Panc1 (cell line): ENCODE data around the gene DCC.

ENCODE experiments used
- CTCF ChIP-seq: fragments of 450-650 bp; IDR thresholded peaks from 2 replicates; pipeline ENCODE4 v1.5.1; 2017; ENCODE audit warnings: mild to moderate bottlenecking
- POLR2AphosphoS5 ChIP-seq: IDR thresholded peaks from 2 replicates; pipeline ENCODE4 v1.6.1; 2012; ENCODE audit warnings: mild to moderate bottlenecking, low read depth, low read length, moderate library complexity
- SIN3A ChIP-seq: IDR thresholded peaks from 2 replicates; pipeline ENCODE4 v1.6.1; 2012; ENCODE audit warnings: low read depth, mild to moderate bottlenecking, low read length, moderate library complexity, borderline replicate concordance; ENCODE audit not compliant: insufficient read depth
- TF ChIP-seq, protein P1 (sequence below), 2 experiments: IDR thresholded peaks; 2 replicates each; pipeline ENCODE4 v1.6.1; 2011 to 2012; ENCODE audit warnings: low read depth in 2 of 2, control low read depth in 1 of 2, low read length in 1 of 2, mild to moderate bottlenecking in 1 of 2, moderate library complexity in 1 of 2; ENCODE audit not compliant: insufficient read depth in 1 of 2

GRCh38 chr18:52451256-52451655 lies 111.3 kb downstream of the DCC start:
- TF ChIP-seq POLR2AphosphoS5 (no peak), CTCF (no peak), SIN3A (no peak)
- TF ChIP-seq, protein P1, sequence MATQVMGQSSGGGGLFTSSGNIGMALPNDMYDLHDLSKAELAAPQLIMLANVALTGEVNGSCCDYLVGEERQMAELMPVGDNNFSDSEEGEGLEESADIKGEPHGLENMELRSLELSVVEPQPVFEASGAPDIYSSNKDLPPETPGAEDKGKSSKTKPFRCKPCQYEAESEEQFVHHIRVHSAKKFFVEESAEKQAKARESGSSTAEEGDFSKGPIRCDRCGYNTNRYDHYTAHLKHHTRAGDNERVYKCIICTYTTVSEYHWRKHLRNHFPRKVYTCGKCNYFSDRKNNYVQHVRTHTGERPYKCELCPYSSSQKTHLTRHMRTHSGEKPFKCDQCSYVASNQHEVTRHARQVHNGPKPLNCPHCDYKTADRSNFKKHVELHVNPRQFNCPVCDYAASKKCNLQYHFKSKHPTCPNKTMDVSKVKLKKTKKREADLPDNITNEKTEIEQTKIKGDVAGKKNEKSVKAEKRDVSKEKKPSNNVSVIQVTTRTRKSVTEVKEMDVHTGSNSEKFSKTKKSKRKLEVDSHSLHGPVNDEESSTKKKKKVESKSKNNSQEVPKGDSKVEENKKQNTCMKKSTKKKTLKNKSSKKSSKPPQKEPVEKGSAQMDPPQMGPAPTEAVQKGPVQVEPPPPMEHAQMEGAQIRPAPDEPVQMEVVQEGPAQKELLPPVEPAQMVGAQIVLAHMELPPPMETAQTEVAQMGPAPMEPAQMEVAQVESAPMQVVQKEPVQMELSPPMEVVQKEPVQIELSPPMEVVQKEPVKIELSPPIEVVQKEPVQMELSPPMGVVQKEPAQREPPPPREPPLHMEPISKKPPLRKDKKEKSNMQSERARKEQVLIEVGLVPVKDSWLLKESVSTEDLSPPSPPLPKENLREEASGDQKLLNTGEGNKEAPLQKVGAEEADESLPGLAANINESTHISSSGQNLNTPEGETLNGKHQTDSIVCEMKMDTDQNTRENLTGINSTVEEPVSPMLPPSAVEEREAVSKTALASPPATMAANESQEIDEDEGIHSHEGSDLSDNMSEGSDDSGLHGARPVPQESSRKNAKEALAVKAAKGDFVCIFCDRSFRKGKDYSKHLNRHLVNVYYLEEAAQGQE (IDR thresholded peaks at IDR 0.05; ENCODE audit: insufficient read depth in 1 of 2, low read depth in 2 of 2, low read length in 1 of 2): no peak
